GM12801 (cell line): ENCODE data around the gene ARRDC4.

Experiments
- TF ChIP-seq, protein P1 (sequence below): IDR thresholded peaks from one replicate; pipeline ENCODE4 v1.5.1; 2011; ENCODE audit warnings: control low read depth; ENCODE audit not compliant: insufficient read length; ENCODE audit errors: extremely low read depth

The ARRDC4 gene

DNA sequence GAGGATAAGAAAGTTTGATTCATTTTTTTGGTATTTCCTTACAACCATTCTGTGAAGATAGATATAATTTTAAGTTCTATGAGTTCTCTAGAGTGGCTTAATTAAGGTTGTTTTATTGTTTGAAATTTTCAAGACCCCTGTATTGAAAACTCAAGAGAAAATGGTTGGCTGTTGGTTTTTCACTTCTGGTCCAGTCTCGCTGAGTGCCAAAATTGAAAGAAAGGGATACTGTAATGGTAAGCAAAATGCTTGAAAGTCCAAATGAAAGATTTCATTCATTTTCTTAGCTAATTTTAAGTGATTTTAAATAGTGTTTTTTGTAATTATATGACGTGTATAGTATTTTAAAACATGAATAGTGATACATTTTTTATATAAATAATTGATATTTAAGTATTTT, 7.4 kb downstream of the ARRDC4 start:
- TF ChIP-seq, protein P1, sequence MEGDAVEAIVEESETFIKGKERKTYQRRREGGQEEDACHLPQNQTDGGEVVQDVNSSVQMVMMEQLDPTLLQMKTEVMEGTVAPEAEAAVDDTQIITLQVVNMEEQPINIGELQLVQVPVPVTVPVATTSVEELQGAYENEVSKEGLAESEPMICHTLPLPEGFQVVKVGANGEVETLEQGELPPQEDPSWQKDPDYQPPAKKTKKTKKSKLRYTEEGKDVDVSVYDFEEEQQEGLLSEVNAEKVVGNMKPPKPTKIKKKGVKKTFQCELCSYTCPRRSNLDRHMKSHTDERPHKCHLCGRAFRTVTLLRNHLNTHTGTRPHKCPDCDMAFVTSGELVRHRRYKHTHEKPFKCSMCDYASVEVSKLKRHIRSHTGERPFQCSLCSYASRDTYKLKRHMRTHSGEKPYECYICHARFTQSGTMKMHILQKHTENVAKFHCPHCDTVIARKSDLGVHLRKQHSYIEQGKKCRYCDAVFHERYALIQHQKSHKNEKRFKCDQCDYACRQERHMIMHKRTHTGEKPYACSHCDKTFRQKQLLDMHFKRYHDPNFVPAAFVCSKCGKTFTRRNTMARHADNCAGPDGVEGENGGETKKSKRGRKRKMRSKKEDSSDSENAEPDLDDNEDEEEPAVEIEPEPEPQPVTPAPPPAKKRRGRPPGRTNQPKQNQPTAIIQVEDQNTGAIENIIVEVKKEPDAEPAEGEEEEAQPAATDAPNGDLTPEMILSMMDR = no peak

DNA sequence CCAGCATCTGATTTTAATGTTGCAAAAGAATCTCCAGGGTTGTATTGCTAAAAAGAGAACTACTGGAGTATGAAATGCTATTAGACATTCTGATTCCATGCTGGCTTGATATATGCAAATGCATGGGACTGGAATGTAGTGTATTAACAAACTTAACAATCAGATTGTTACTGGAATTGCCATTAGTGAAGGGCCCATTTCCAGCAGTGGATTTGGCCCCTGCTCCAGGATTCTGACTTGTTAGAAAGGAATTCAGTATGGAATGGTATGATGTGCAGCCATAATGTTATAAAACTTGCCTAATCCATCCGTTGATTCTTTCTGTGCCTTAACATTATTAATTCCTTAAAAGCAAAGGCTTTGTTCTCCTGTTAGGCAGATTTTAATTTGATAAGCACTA, 7.9 kb downstream of the ARRDC4 start:
- TF ChIP-seq, protein P1 = no peak

DNA sequence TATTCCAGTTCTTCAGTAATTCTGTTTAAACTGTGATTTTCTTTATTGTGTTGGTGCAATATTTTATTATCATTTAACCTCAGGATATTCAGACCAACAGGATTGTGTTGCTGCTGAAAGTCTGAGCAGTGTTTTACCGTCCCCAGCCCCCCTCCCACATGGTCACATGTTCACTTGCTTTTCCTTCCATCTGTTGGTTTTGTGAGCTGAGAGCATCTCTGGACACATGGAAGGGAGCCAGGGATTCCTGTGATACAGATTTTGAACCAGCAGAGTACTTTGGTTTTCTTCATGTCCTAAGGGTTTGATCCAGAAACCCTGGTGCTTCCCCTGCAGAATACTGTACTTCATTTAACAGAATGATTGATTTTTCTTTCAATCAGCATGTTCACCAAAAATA, 11.9 kb downstream of the ARRDC4 start:
- TF ChIP-seq, protein P1 = no peak

DNA sequence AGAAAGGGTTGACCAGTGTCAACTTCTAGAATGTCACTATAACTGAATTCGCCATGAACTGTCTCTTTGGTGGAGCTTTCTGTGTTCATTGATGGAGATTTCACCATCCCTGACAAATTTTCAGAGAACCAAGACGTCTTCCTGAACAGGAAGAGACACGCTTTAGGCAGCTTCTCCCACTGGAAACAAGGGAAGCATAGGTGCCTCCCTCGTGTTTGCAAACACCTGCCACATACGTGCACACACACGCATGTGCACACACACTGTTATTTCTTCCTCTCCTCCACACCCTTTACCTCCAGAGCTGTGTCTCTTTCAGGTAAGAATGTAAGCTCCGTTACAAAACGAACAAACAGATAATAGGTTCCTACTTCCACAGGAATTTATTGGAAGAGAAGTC, 15.6 kb downstream of the ARRDC4 start:
- TF ChIP-seq, protein P1 = no peak

DNA sequence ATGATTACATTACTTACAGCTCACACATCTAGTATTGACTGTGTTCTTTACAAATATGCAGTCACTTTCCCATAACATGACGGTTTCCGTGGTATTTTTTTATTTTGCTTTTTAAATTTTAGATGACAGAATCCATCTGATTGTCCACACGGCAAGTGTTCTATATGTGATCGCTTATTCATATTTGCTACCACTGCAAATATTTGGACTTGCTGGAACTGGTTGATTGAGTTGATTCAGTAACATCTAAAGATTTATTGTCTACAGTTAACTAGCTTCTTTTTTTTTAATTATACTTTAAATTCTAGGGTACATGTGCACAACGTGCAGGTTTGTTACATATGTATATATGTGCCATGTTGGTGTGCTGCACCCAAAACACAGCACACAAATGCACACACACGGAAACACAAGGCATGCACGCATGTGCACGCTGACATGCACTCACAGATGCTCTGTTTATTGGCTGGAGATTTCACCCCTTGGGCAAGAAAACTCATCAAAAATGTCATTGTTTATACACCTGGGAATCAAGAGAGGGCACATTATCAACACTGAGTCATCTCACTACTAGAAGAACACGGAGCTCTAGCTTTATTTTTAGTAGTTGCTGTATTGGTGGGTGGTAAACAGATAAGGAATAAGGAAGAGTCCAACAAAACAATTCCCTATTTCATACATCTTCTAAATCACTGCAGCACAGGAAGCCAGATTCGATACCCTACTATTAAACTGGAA, 16.4 kb downstream of the ARRDC4 start:
- TF ChIP-seq, protein P1 = no peak

DNA sequence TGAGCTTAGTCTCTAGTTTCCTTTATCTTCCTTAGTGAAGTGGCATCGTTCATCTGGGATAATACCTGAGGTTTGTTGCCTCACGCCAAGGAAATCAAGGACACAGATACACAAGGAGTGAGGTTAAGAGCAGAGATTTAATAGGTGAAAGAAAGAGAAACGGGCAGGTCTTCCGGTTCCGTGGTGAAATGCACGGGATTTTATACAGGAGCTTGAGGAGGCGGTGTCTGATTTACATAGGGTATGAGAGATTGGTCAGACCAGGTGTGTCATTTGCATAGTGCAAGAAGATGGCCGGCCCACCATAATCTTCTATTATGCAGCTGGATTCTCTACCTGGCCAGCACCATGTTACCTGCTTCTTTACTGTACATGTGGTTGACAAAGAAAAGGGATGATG, 17.2 kb downstream of the ARRDC4 start:
- TF ChIP-seq, protein P1 = no peak

DNA sequence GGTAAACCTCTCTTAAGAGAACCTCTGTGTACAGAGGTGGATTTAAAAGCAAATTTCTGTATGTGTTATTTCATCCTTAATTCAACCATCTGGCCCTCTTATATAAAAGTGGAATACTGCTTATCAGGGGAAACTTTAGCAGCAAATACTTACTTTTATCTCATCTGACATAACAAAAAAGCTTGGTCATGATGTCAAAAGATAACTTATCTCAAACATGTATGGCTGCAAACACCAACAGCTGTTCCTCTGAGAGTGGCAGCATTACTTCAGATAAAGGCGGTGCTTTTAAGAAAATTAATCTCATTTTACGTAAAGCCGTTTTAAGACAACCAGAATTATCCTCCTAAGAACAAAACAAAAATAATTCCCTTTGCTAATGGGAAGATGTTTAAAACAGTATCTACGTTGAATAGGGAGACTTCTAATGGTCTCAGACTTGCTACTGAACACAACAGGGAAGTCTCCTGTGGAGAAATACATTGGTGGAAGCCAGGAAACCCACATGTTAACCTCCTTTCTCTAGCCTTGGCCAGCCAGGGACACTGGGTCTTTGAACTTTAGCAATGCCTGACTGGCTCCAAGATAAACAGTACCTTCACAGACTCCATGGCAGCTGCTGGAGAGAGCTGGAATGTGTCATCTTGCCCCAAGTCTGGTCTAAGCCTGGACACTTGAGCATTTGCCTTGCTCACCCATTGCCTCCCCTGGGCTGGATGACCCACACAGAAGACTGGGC, 18.1 kb downstream of the ARRDC4 start:
- TF ChIP-seq, protein P1 = no peak
